H1 (cell line): ENCODE results near the gene COX19. TPM values are rescaled to one million over a fixed set of nuclear protein-coding genes. Genes with fewer than 3 reads are reported as not detected.

Source experiments
- CTCF ChIA-PET: fragments of 300-600 bp; sonication (Branson Sonifier 250); formaldehyde crosslinking; loops from one replicate; lab custom pipeline; 2021; ENCODE audit not compliant: partially characterized antibody; lab: Charles Lee
- POLR2A ChIA-PET: fragments of 300-600 bp; sonication (Branson Sonifier 250); formaldehyde crosslinking; loops from one replicate; lab custom pipeline; 2021; ENCODE audit warnings: inconsistent platforms; ENCODE audit not compliant: partially characterized antibody; lab: Charles Lee
- DNase-seq, 2 experiments: peaks; one replicate each; pipeline versions ENCODE4 v3.0.0 to v3.0.0-alpha.2; 2010 to 2022; ENCODE audit warnings: low spot score in 2 of 2, low read depth in 1 of 2, mixed read lengths in 1 of 2
- FAIRE-seq: peaks from 2 replicates; lab custom pipeline; 2011; peaks lifted over from hg19 to GRCh38; lab: Jason Lieb, UNC
- H2AFZ ChIP-seq: 2 replicates; pipeline ENCODE4 v1.8.1; 2012; ENCODE audit warnings: low read length, inconsistent platforms
- H2AK5ac ChIP-seq: 2 replicates; pipeline ENCODE4 v1.6.1; 2013; ENCODE audit warnings: low read depth, low read length
- H2BK120ac ChIP-seq: replicated peaks from 2 replicates; pipeline ENCODE3; 2013; ENCODE audit warnings: low read depth, low read length, inconsistent platforms
- H2BK12ac ChIP-seq: 2 replicates; pipeline ENCODE4 v1.6.1; 2013; ENCODE audit warnings: low read depth, low read length
- H2BK15ac ChIP-seq: 2 replicates; pipeline ENCODE4 v1.6.1; 2013; ENCODE audit warnings: low read length
- H2BK20ac ChIP-seq: 2 replicates; pipeline ENCODE4 v1.6.1; 2013; ENCODE audit warnings: low read length
- H2BK5ac ChIP-seq: 2 replicates; pipeline ENCODE4 v1.6.1; 2013; ENCODE audit warnings: low read depth, low read length
- H3K14ac ChIP-seq: 2 replicates; pipeline ENCODE4 v1.6.1; 2013; ENCODE audit warnings: inconsistent platforms; ENCODE audit not compliant: insufficient read length
- H3K18ac ChIP-seq: 2 replicates; pipeline ENCODE4 v1.6.1; 2013; ENCODE audit warnings: low read length; ENCODE audit errors: extremely low read depth
- H3K23ac ChIP-seq: 2 replicates; pipeline ENCODE4 v1.6.1; 2013; ENCODE audit warnings: inconsistent platforms; ENCODE audit not compliant: insufficient read length
- H3K23me2 ChIP-seq: 2 replicates; pipeline ENCODE4 v1.6.1; 2013; ENCODE audit warnings: low read depth, low read length
- H3K27ac ChIP-seq: 2 replicates; pipeline ENCODE4 v1.6.1; 2011; ENCODE audit warnings: low read depth, low read length, inconsistent platforms
- H3K27me3 ChIP-seq, 4 experiments: replicated peaks in 1 of 4; 1 replicate in 1 of 4; 2 replicates in 3 of 4; pipeline versions ENCODE4 v1.6.1 to v1.8.1; 2011 to 2013; ENCODE audit warnings: low read length in 3 of 4, mild to moderate bottlenecking in 3 of 4, inconsistent platforms in 2 of 4, mixed read lengths in 2 of 4, moderate library complexity in 1 of 4; ENCODE audit not compliant: control insufficient read depth in 3 of 4, insufficient read depth in 3 of 4; ENCODE audit errors: extremely low read depth in 1 of 4
- H3K36me3 ChIP-seq, 4 experiments: 2 replicates each; pipeline versions ENCODE4 v1.6.1 to v1.8.1; 2011 to 2013; ENCODE audit warnings: mild to moderate bottlenecking in 4 of 4, low read length in 3 of 4, moderate library complexity in 2 of 4, control low read depth in 1 of 4, inconsistent platforms in 1 of 4; ENCODE audit not compliant: insufficient read depth in 4 of 4, control insufficient read depth in 2 of 4
- H3K4ac ChIP-seq: replicated peaks from 2 replicates; pipeline ENCODE3; 2013; ENCODE audit warnings: low read length, low read depth, mixed read lengths, inconsistent platforms; ENCODE audit not compliant: insufficient read length
- H3K4me1 ChIP-seq, 4 experiments: replicated peaks in 1 of 4; 1 replicate in 1 of 4; 2 replicates in 3 of 4; pipeline versions ENCODE4 v1.6.1 to v1.8.1; 2011 to 2013; ENCODE audit warnings: low read length in 3 of 4, inconsistent platforms in 2 of 4, mixed read lengths in 1 of 4; ENCODE audit not compliant: insufficient read depth in 4 of 4, control insufficient read depth in 3 of 4
- H3K4me2 ChIP-seq, 2 experiments: 2 replicates each; pipeline versions ENCODE4 v1.6.1 to v1.8.1; 2011 to 2013; ENCODE audit warnings: low read depth in 2 of 2, low read length in 2 of 2, control low read depth in 1 of 2, inconsistent platforms in 1 of 2, mild to moderate bottlenecking in 1 of 2; ENCODE audit not compliant: insufficient read depth in 1 of 2
- H3K4me3 ChIP-seq, 4 experiments: fragments of 200-600, 300-600 bp in 1 of 4; sonication (generic), shearing (Covaris generic), sonication (Bioruptor Twin) in 1 of 4; 2 replicates each; pipeline versions ENCODE4 v1.5.1 to v1.8.1; 2011 to 2016; ENCODE audit warnings: low read length in 4 of 4, low read depth in 3 of 4, control low read depth in 2 of 4, inconsistent platforms in 2 of 4, mild to moderate bottlenecking in 2 of 4, mixed read lengths in 1 of 4, moderate library complexity in 1 of 4; ENCODE audit not compliant: insufficient read depth in 2 of 4; ENCODE audit errors: extremely low read depth in 1 of 4
- H3K56ac ChIP-seq: replicated peaks from 2 replicates; pipeline ENCODE3; 2013; ENCODE audit warnings: low read depth, mild to moderate bottlenecking, mixed read lengths, low read length, inconsistent platforms; ENCODE audit not compliant: insufficient read length
- H3K79me1 ChIP-seq: 2 replicates; pipeline ENCODE4 v1.6.1; 2013; ENCODE audit warnings: low read depth, low read length, control low read depth
- H3K79me2 ChIP-seq, 2 experiments: 2 replicates each; pipeline versions ENCODE4 v1.6.1 to v1.8.1; 2012 to 2013; ENCODE audit warnings: low read length in 2 of 2, mild to moderate bottlenecking in 2 of 2, inconsistent platforms in 1 of 2; ENCODE audit not compliant: insufficient read depth in 2 of 2, control insufficient read depth in 1 of 2
- H3K9ac ChIP-seq, 4 experiments: replicated peaks in 1 of 4; 1 replicate in 1 of 4; 2 replicates in 3 of 4; pipeline versions ENCODE4 v1.6.1 to v1.8.1; 2011 to 2013; ENCODE audit warnings: low read depth in 3 of 4, low read length in 3 of 4, control low read depth in 2 of 4, mild to moderate bottlenecking in 2 of 4, moderate library complexity in 2 of 4, inconsistent platforms in 1 of 4; ENCODE audit errors: extremely low read depth in 1 of 4
- H3K9me3 ChIP-seq, 2 experiments: 2 replicates each; pipeline versions ENCODE4 v1.6.1 to v1.8.1; 2012 to 2013; ENCODE audit warnings: mild to moderate bottlenecking in 2 of 2, moderate library complexity in 2 of 2, control low read depth in 1 of 2, inconsistent platforms in 1 of 2, low read depth in 1 of 2, low read length in 1 of 2, mixed read lengths in 1 of 2; ENCODE audit not compliant: insufficient read depth in 2 of 2
- H4K20me1 ChIP-seq, 2 experiments: replicated peaks in 1 of 2; 2 replicates each; pipeline versions ENCODE3 to v1.8.1; 2011 to 2013; ENCODE audit warnings: inconsistent platforms in 2 of 2, low read length in 2 of 2, mild to moderate bottlenecking in 1 of 2; ENCODE audit not compliant: insufficient read depth in 2 of 2, control insufficient read depth in 1 of 2
- H4K5ac ChIP-seq: 2 replicates; pipeline ENCODE4 v1.6.1; 2013; ENCODE audit warnings: low read length, low read depth, mixed read lengths, inconsistent platforms; ENCODE audit not compliant: insufficient read length
- H4K8ac ChIP-seq: 2 replicates; pipeline ENCODE4 v1.8.0; 2013; ENCODE audit warnings: mild to moderate bottlenecking, moderate library complexity, low read length, inconsistent platforms; ENCODE audit not compliant: insufficient read depth; ENCODE audit errors: extremely low read depth
- H4K91ac ChIP-seq: replicated peaks from 2 replicates; pipeline ENCODE3; 2013; ENCODE audit warnings: low read length, mixed read lengths, inconsistent platforms; ENCODE audit not compliant: insufficient read length
- ATF2 ChIP-seq: IDR thresholded peaks from 2 replicates; pipeline ENCODE4 v1.6.1; 2012; ENCODE audit warnings: low read length, inconsistent platforms
- BACH1 ChIP-seq: IDR thresholded peaks from 2 replicates; pipeline ENCODE4 v1.6.1; 2012; ENCODE audit warnings: low read length, improper control_type of control experiment
- CBX5 ChIP-seq: fragments of 300-800, 300-1000 bp; sonication (generic); IDR thresholded peaks from 2 replicates; pipeline ENCODE4 v1.7.1; 2016; ENCODE audit warnings: antibody characterized with exemption, low read length, low read depth
- EGR1 ChIP-seq: IDR thresholded peaks from 2 replicates; pipeline ENCODE4 v1.6.1; 2011; ENCODE audit warnings: low read depth, low read length, borderline replicate concordance
- GTF2F1 ChIP-seq: IDR thresholded peaks from 2 replicates; pipeline ENCODE4 v1.6.1; 2012; ENCODE audit warnings: low read depth, low read length, improper control_type of control experiment, borderline replicate concordance
- HDAC2 ChIP-seq, 2 experiments: fragments of 300-600 bp in 1 of 2; sonication (generic) in 1 of 2; IDR thresholded peaks; 2 replicates each; pipeline ENCODE4 v1.6.1; 2011 to 2012; ENCODE audit warnings: low read depth in 2 of 2, low read length in 2 of 2, mild to moderate bottlenecking in 2 of 2, moderate library complexity in 2 of 2, borderline replicate concordance in 1 of 2, inconsistent platforms in 1 of 2
- JUN ChIP-seq: IDR thresholded peaks from 2 replicates; pipeline ENCODE4 v1.6.1; 2011; ENCODE audit warnings: low read depth, mild to moderate bottlenecking, improper control_type of control experiment, low read length
- KDM1A ChIP-seq: fragments of 200-600, 300-600 bp; sonication (generic); IDR thresholded peaks from 2 replicates; pipeline ENCODE4 v1.7.1; 2016; ENCODE audit warnings: mild to moderate bottlenecking, low read length, borderline replicate concordance
- RAD21 ChIP-seq, 2 experiments: IDR thresholded peaks in 1 of 2; conservative IDR thresholded peaks in 1 of 2; 2 replicates each; pipeline ENCODE4 v1.6.1; 2011; ENCODE audit warnings: low read depth in 2 of 2, low read length in 2 of 2, improper control_type of control experiment in 1 of 2, inconsistent platforms in 1 of 2, mild to moderate bottlenecking in 1 of 2, moderate library complexity in 1 of 2
- SP1 ChIP-seq: IDR thresholded peaks from 2 replicates; pipeline ENCODE4 v1.6.1; 2011; ENCODE audit warnings: low read depth, low read length
- TAF7 ChIP-seq: optimal IDR thresholded peaks from 2 replicates; pipeline ENCODE3; 2011; ENCODE audit warnings: low read depth, mild to moderate bottlenecking, inconsistent platforms, low read length, moderate library complexity, borderline replicate concordance
- WGBS, 2 experiments: shearing (Covaris generic) in 1 of 2; methylation state at CpG; one replicate each; pipeline versions ENCODE4 v1.1.6 to v1.1.7; 2013 to 2015; ENCODE audit warnings: low lambda C conversion rate in 2 of 2, mixed read lengths in 2 of 2, inconsistent platforms in 1 of 2, low coverage in 1 of 2, missing lambda C conversion rate in 1 of 2; ENCODE audit not compliant: insufficient replicate concordance in 2 of 2, insufficient coverage in 1 of 2, insufficient read length in 1 of 2; ENCODE audit errors: extremely low coverage in 1 of 2, missing lambda C conversion rate in 1 of 2; 5-methylcytosine and 5-hydroxymethylcytosine counted together
- polyA plus RNA-seq, 7 experiments: library from polyadenylated mRNA; depleted of rRNA in 3 of 7; stranded (reverse) in 5 of 7; unstranded in 2 of 7; fragments of >200 nt in 5 of 7; fragments of 200-250 nt in 2 of 7; gene quantifications; 1 replicate in 5 of 7; 2 replicates in 1 of 7; 4 replicates in 1 of 7; pipeline versions ENCODE4 v1.2.1 to v1.2.3, GENCODE V29; 2011 to 2013; ENCODE audit warnings: missing spikeins in 2 of 7, mixed read lengths in 2 of 7
- total RNA-seq: library from RNA; stranded (reverse); fragmentation: NEBNext Ultra II Directional; extraction: Animal tissue kit (Norgen Biotek cat#: 25700); gene quantifications from 2 replicates; pipeline ENCODE4 v1.2.1, GENCODE V29; 2021

Gene COX19
- total and polyA plus RNA-seq, 2 of the 8 experiments (the other 6 are each of a cell fraction or from before 2014, with no cell fraction given): 3.9 to 7.9 TPM

GRCh38 chr7:990352-990932 is 15.1 kb upstream of the COX19 start:
- Histone ChIP-seq H3K27ac (no peak overlapping the region), H3K27me3 (no peaks in the 10 kb centered on the region), H3K4me1 (peaks cover 0 to 9% (median 5%) of the 10 kb centered on the region in 4 experiments; a peak in 5 of 7 replicates), H3K79me1 (no peaks in the 10 kb centered on the region), H3K23ac (no peak overlapping the region), H3K18ac (no peak overlapping the region), H3K9ac (no peak overlapping the region), H3K79me2 (no peaks in the 10 kb centered on the region), H3K4ac (no peak overlapping the region), H4K91ac (no peak overlapping the region), H4K20me1 (no peaks in the 10 kb centered on the region), H4K5ac (no peak overlapping the region), H3K9me3 (no peaks in the 10 kb centered on the region), H3K36me3 (no peaks in the 10 kb centered on the region), H2BK5ac (no peak overlapping the region), H3K56ac (no peak overlapping the region), H3K23me2 (no peaks in the 10 kb centered on the region), H2BK15ac (no peak overlapping the region), H3K4me3 (no peak overlapping the region), H2AK5ac (no peak overlapping the region), H4K8ac (no peak overlapping the region), H2BK12ac (no peak overlapping the region), H3K4me2 (no peak overlapping the region), H3K14ac (no peak overlapping the region), H2BK20ac (no peak overlapping the region), H2BK120ac (no peak overlapping the region), H2AFZ (no peak overlapping the region)
- FAIRE-seq (no peak), DNase-seq (no peak)
- POLR2A ChIA-PET: no interaction called here
- 88% methylated on average over 34 of the region's 36 CpGs; no CpG with 5 or more reads in 1 of the 2 experiments for WGBS, 2 experiments
- CTCF ChIA-PET: interaction anchor here (1.0 to 7.5 kb wide), 6 partner anchors 12 to 193 kb away, joined by 3 to 117 read pairs (median 18); no protein-coding TSS in a partner anchor
- TF ChIP-seq KDM1A: no peak
- no peak for TF ChIP-seq JUN
- TF ChIP-seq TAF7: no peak
- TF ChIP-seq ATF2: no peak
- TF ChIP-seq CBX5: no peak
- TF ChIP-seq GTF2F1: no peak
- no peak for TF ChIP-seq RAD21 (IDR thresholded peaks at IDR 0.05 in 1 of 2, conservative IDR thresholded peaks at IDR 0.05 in 1 of 2; ENCODE audit: low read depth in 2 of 2, low read length in 2 of 2)
- no peak for TF ChIP-seq EGR1
- no peak for TF ChIP-seq BACH1
- TF ChIP-seq HDAC2 (IDR thresholded peaks at IDR 0.05; ENCODE audit: borderline replicate concordance in 1 of 2, low read depth in 2 of 2, low read length in 2 of 2): no peak
- TF ChIP-seq SP1: no peak
